NCI-H510A treated with DMSO at 0.1 percent for 48 hours (cell line): ENCODE measurements around the gene NR2F1-AS1.
"Not testable (repeated sequence)": the region's sequence is repeated elsewhere in the genome, so short reads cannot be mapped to it uniquely, and the experiment has no call there.

Experiments
- DNase-seq: peaks from one replicate; lab custom pipeline; 2025; lab: John Stamatoyannopoulos, UW

Gene NR2F1-AS1

GRCh38 chr5:93576994-93577853 is 3.8 kb downstream of the NR2F1-AS1 start:
- no peak for DNase-seq

DNA sequence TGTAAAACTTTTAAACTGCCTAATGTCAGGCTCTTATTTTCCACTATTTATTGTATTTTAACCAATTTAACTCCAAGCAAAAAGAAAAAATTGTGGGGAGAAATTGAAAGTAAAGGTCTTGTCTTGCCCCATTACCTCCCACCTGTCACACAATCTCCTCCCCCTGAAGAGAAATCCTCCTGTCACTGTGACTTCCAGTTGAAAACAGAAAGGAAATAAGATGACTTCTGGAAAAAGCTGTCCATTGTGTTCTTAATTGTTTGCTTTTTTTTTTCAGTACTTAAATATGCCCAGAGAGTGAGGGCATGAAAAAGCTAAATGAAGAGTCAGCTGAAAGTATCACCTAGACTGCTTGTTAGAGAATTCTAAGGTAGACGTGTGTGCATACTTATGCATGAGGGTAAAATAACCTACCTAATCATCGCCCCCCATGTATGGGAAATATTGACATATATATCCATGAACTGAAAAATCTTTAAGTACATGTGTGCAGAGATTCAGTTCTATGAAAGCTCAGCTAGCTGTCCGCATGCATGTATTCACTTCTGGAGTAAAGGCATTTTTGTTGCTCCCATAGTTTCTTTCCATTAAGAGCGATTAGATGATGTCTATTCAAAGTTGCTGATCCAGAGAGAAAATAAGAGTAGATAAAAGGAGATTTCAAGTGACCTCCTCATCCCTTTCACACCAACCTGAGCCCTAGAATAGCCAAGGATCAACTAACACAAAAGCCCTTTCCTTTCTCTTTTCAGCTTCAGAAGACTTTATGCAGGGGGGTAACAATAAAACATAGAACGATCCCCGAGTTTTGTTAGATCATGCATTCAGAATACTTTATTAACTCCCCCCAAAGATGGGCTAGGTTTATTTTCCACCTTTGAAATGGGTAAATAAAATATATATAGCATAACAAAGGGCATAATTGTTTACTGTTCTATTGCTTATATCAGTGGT is 5.3 kb downstream of the NR2F1-AS1 start:
- DNase-seq: no peak

- DNase-seq: no peak
These were observed 6.3 kb downstream of the NR2F1-AS1 start for GRCh38 chr5:93574491-93575305.

DNA sequence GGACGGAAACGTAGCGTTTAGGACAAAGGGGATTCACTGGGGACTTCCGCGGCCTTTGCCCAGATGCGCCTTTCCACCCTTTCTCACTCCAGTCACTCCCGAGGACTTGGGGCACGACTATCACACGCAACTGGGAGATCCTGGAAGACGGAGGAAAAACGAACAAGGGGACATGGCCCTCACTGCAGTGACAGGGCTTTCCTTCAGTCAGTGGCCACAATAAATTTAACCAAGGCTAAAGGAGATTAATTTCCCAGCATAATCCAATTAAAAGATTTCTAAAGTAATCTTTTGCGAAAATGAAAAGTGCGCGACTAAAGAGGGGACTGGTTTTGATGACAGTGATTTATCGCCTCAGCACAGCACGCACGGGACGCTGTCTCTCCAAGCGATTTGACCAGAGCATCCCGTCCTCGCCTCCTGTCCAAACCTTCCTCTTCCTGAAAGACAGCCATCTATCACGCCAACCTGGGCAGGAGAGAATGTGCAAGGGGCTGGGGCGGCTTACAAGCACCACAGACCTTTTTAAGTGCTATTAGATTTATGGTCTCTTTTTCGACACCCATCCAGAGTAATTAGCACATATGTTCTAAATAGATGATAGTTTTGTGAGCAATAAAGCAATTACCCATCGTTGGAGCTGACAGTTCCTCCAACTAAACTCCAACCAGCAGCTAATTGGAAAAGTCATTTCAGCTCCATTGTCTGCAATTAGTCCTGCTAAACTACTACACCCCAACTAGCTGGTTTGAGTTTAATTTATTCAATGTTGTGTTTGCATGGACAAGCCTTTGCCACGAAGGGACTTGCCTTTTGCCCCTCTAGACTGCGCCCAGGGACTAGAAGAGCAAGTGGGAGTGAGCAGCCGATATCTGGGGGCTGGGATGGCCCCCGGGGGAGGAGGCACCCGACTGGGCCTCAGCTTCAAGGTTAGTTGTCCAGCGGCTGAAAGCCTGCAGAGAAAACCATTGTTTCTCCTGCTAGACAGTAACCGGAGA is 7.4 kb downstream of the NR2F1-AS1 start:
- no peak for DNase-seq

DNA sequence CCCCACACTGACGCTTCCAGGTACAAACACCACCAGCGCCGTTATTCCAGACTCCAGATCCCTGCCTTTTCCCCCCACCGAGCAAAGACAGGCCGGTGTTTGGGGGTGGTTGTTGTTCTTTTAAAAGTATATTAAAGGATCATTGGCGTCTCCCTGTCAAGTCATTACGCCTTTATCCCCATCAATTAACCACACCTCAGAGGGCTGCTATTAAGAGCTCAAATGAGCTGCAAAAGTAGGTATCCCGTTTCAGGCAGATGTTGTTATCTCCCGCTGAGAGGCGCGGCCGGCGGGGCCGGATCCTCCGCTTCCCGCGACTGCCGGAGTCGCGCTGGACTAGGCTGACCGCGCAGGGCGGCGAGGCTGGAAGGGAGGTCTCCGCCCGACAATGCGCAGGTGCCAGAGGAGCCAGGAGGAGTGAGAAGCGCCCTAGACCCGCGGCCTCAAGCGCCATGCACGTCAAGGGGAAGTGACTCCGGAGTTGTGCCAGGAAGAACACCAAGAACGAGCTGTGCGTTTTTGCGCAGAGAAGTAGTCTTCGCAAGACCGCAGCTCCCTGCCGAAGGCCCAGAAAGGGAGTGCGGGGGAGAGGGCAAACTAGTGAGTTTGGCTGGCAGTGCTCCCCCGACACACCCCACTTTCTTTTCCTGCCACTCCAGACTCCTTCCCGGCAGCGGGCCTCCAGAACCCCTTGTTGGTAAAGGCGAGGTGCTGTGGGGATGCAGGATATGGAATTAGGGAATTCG is 8.2 kb downstream of the NR2F1-AS1 start:
- peak; percentile 33 for DNase-seq

DNA sequence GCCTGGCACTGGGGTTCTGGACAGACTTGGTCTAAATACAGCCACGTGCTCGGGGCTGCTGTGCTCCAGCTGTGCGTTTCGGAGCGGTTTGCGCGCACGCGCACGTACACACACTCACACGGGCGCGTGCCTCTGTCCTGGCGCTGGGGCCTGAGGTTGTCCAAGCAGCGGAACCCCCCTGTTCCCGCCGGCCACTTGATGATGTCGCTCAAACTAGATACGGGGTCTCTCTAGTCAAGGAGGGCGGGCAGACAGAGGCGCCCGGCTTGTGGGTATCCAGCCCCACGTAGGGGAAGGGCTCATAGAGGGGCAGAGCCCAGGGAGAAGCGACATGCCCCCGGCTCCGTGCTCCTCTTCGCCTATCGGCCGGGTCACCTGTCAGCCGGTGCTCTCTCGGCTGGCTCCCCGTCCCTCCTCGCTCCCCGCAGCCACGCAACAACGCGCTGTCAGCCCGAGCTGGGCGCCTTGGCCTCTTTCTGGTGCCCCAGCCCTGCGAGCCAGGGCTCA is 8.9 kb downstream of the NR2F1-AS1 start:
- peak; percentile 25 for DNase-seq

GRCh38 chr5:93571114-93571949 is 9.7 kb downstream of the NR2F1-AS1 start:
- no peak for DNase-seq

DNA sequence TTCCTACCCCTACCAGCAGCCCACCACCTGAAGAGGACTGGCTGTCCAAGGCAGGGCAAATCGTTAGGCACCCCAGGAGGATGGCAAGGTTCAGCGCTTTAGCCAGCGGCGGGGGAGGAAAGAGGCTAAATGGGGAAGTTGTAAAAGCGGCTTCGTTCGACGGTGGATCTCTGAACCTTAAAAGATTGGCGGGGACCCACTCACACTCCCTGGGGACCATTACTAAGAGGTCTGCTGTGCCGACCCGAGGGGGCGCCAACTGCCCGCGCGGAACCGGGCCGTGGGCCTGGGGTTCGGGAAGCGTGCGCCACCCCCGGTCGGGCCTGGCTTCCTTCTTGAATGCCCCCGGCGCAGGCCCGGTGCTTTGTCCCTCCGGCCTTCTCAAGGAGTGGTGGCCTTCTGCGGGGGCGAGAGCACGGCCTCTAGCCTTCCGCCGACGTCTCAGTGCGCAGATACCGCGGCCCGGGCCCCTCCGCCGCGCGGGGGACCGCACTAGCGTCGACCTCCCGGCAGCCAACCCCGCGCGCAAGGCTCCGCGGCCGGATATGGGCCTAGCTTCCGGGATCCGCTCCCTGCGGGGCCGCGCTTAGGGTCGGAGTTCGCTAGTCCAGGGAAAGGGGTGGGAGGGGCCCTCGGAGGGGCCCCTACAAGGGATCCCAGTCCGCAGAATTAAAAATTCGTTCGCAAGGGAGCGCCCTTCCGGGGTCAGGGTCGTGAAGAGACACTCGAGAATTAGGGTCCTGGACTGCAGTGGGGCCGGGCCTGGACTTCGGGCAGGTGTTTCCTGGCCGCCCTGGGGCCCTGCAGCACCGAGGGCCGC is 10.5 kb downstream of the NR2F1-AS1 start:
- DNase-seq: no peak

- no peak for DNase-seq
These were observed 11.5 kb downstream of the NR2F1-AS1 start for GRCh38 chr5:93569300-93570160.

- DNase-seq: no peak
These were observed 13.6 kb downstream of the NR2F1-AS1 start for GRCh38 chr5:93567424-93567823.

DNA sequence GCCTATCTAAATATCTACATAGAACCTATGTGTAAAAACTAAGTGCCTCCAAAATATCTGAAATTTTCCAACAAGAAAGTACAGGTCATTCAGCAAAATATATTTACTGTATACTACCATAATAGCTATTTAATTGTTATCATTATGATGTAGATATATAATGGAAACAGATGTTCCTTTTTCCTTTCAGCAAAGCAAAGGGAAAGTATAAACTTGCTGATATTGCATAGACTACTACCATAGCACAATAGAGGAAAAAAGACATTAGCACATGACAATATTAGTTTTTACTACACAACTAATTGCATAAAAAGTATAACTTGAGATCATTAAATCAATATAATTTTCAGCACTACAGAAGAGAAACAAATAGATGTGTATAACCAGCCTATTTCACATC is 14.9 kb downstream of the NR2F1-AS1 start:
- DNase-seq: no peak

DNA sequence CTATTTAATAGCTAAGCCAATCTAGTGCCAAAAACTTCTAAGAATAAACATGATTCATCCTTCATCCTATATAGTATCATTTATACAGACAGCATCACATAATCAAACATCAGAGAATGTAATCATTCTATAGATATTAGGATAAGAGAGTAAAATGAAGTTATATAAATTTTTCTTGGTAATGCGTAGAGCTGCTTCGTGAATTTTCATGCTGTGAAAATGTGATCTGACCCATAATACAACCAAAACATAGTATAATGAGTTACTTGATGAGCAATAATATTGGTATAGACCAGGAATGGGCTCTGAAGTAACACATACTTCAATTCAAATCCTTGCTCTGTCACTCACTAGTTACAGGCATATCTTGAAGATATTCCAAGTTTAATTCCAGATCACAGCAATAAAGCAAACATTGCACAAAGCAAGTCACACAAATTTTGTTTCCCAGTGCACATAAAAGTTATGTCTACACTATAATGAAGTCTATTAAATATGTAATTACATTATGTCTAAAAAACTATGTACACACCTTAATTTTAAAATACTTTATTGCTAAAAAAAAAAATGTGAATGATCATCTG is 23.9 kb downstream of the NR2F1-AS1 start:
- no peak for DNase-seq

DNA sequence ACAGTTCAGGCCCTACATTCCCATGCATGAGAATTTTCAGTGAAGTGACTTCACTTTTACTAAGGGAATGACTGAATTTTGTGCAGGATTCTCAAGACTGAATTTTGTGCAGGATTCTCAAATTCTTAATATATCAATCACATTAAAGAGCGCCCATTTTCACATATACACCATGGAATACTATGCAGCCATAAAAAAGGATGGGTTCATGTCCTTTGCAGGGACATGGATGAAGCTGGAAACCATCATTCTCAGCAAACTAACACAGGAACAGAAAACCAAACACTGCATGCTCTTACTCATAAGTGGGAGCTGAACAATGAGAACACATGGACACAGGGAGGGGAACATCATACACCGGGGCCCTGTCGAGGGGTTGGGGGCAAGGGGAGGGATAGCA is 31.4 kb downstream of the NR2F1-AS1 start:
- DNase-seq: not testable (repeated sequence)

- DNase-seq: no peak
These were observed 35.1 kb downstream of the NR2F1-AS1 start for GRCh38 chr5:93545872-93546271.

DNA sequence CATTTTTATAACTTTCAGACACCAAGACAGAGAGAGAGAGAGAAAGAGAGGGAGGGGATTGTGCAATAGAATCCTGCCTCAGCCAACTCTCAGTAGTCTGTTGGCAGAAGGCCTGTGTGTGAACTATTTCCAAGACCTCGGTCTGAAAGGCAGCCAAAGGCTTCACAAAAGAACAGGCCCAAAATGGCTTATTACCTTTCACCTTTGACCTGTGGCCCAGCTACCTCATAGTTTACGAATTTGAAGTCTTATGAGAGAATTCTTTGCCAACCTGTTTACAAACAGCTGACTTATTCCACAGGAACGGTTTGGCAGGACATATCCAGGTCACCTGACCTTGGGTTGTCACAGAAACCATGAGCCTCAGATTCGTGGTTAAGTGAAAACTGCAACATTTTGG is 48.6 kb downstream of the NR2F1-AS1 start:
- DNase-seq: no peak

DNA sequence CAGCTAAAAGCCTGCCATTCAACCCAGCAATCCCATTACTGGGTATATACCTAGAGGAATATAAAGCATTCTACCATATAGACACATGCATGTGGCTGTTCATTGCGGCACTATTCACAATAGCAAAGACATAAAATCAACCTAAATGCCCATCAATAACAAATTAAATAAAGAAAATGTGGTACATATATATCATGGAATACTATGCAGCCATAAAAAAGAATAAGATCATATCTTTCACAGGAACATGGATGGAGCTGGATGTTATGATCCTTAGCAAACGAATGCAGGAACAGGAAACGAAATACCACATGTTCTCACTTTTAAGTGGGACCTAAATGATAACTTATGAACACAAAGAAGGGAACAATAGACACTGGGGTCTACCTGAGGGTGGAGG is 59.2 kb downstream of the NR2F1-AS1 start:
- not testable (repeated sequence) for DNase-seq

GRCh38 chr5:93519740-93520139 is 61.3 kb downstream of the NR2F1-AS1 start:
- DNase-seq: no peak
